ENCODE data around the gene BCL2L12.

Gene BCL2L12

DNA sequence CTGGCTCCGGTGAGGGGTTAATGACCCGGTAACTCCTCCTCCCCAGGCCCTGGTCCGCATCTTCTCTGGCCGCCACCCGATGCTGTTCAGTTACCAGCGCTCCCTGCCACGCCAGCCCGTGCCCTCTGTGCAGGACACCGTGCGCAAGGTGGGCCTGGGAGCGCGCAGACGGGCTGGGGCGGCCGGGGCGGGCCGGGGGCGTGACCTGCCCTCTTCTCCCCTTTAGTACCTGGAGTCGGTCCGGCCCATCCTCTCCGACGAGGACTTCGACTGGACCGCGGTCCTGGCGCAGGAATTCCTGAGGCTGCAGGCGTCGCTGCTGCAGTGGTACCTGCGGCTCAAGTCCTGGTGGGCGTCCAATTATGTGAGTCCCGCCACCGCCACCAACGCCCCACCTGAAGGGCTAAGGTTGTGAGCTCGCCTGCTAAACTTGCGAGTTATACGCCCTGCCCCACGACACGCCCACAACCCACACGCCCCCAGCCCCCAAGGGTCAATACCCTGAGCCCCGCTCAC lies 35.6 kb downstream of the BCL2L12 start:
- no peak for DNase-seq (ENCODE audit: extremely low spot score)
- CTCF ChIA-PET = no interaction called here

DNA sequence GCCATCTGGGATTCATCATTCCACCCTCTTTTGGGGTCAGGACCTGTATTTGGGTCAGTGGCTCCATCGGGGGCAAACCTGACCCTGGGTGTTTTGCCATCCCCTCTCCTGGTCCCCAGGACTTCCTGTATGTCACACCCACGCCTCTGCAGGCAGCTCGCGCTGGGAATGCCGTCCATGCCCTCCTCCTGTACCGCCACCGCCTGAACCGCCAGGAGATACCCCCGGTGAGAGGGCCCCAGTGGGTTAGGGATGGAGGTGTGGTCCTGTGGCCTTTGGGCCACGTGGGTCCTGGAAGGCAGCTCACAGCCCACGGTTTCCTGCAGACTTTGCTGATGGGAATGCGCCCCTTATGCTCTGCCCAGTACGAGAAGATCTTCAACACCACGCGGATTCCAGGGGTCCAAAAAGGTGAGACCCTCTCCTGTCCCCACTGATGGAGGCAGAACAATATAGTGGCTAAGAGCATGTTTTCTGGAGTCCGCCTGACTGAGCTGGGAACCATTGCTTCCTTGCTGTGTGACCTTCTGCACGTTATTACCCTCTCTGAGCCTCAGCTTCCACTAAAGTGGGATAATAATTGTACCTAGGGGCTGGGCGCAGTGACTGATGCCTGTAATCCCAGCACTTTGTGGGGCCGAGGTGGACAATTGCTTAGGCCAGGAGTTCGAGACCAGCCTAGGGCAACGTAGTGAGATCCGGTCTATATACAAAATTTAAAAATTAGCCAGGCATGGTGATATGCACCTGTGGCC lies 39.3 kb downstream of the BCL2L12 start:
- ChIA-PET POLR2A (no interaction called here), CTCF (no interaction called here)
- no peak for DNase-seq (ENCODE audit: extremely low spot score)
- TF ChIP-seq TARDBP (IDR thresholded peaks at IDR 0.05) (no peak), SUZ12 (IDR thresholded peaks at IDR 0.05) (no peak), LEF1 (IDR thresholded peaks at IDR 0.05; ENCODE audit: borderline replicate concordance) (no peak), ARNT (IDR thresholded peaks at IDR 0.05) (no peak), FOXM1 (IDR thresholded peaks at IDR 0.05; ENCODE audit: borderline replicate concordance) (no peak), FOXA1 (IDR thresholded peaks at IDR 0.05) (no peak), L3MBTL2 (conservative IDR thresholded peaks at IDR 0.05) (no peak), CTBP1 (IDR thresholded peaks at IDR 0.05; ENCODE audit: borderline replicate concordance) (no peak), HDGF (IDR thresholded peaks at IDR 0.05; ENCODE audit: borderline replicate concordance) (no peak), NFRKB (IDR thresholded peaks at IDR 0.05) (no peak), BHLHE40 (IDR thresholded peaks at IDR 0.05; ENCODE audit: borderline replicate concordance) (no peak), SP1 (IDR thresholded peaks at IDR 0.05) (no peak), FOXK2 (IDR thresholded peaks at IDR 0.05) (no peak), ELF4 (IDR thresholded peaks at IDR 0.05) (no peak), ZNF384 (IDR thresholded peaks at IDR 0.05) (no peak)
- TF ChIP-seq, protein P1, sequence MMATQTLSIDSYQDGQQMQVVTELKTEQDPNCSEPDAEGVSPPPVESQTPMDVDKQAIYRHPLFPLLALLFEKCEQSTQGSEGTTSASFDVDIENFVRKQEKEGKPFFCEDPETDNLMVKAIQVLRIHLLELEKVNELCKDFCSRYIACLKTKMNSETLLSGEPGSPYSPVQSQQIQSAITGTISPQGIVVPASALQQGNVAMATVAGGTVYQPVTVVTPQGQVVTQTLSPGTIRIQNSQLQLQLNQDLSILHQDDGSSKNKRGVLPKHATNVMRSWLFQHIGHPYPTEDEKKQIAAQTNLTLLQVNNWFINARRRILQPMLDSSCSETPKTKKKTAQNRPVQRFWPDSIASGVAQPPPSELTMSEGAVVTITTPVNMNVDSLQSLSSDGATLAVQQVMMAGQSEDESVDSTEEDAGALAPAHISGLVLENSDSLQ (IDR thresholded peaks at IDR 0.05) = no peak

More for the DNA sequence above, 35.6 kb downstream of the BCL2L12 start:
- POLR2A ChIA-PET = no interaction called here
- TF ChIP-seq NFRKB (IDR thresholded peaks at IDR 0.05) (no peak), HDGF (IDR thresholded peaks at IDR 0.05; ENCODE audit: borderline replicate concordance) (no peak), TARDBP (IDR thresholded peaks at IDR 0.05) (no peak), CTBP1 (IDR thresholded peaks at IDR 0.05; ENCODE audit: borderline replicate concordance) (no peak), ARNT (IDR thresholded peaks at IDR 0.05) (no peak), LEF1 (IDR thresholded peaks at IDR 0.05; ENCODE audit: borderline replicate concordance) (no peak), FOXM1 (IDR thresholded peaks at IDR 0.05; ENCODE audit: borderline replicate concordance) (no peak), ZNF384 (IDR thresholded peaks at IDR 0.05) (no peak), FOXA1 (IDR thresholded peaks at IDR 0.05) (no peak), L3MBTL2 (conservative IDR thresholded peaks at IDR 0.05) (no peak), BHLHE40 (IDR thresholded peaks at IDR 0.05; ENCODE audit: borderline replicate concordance) (no peak), SUZ12 (IDR thresholded peaks at IDR 0.05) (no peak), SP1 (IDR thresholded peaks at IDR 0.05) (no peak), FOXK2 (IDR thresholded peaks at IDR 0.05) (no peak), ELF4 (IDR thresholded peaks at IDR 0.05) (no peak)
- TF ChIP-seq, protein P1 (IDR thresholded peaks at IDR 0.05) = no peak

- DNase-seq (ENCODE audit: extremely low spot score) = no peak
- CTCF ChIA-PET = no interaction called here
- POLR2A ChIA-PET = no interaction called here
- no peak for TF ChIP-seq ARNT (IDR thresholded peaks at IDR 0.05)
- no peak for TF ChIP-seq NFRKB (IDR thresholded peaks at IDR 0.05)
- TF ChIP-seq TARDBP (IDR thresholded peaks at IDR 0.05) = no peak
- TF ChIP-seq FOXA1 (IDR thresholded peaks at IDR 0.05) = no peak
- no peak for TF ChIP-seq SP1 (IDR thresholded peaks at IDR 0.05)
- no peak for TF ChIP-seq LEF1 (IDR thresholded peaks at IDR 0.05; ENCODE audit: borderline replicate concordance)
- no peak for TF ChIP-seq FOXM1 (IDR thresholded peaks at IDR 0.05; ENCODE audit: borderline replicate concordance)
- no peak for TF ChIP-seq ZNF384 (IDR thresholded peaks at IDR 0.05)
- TF ChIP-seq ELF4 (IDR thresholded peaks at IDR 0.05) = no peak
- no peak for TF ChIP-seq L3MBTL2 (conservative IDR thresholded peaks at IDR 0.05)
- TF ChIP-seq, protein P1 (IDR thresholded peaks at IDR 0.05) = no peak
- TF ChIP-seq SUZ12 (IDR thresholded peaks at IDR 0.05) = no peak
- no peak for TF ChIP-seq BHLHE40 (IDR thresholded peaks at IDR 0.05; ENCODE audit: borderline replicate concordance)
- TF ChIP-seq CTBP1 (IDR thresholded peaks at IDR 0.05; ENCODE audit: borderline replicate concordance) = no peak
- no peak for TF ChIP-seq FOXK2 (IDR thresholded peaks at IDR 0.05)
- TF ChIP-seq HDGF (IDR thresholded peaks at IDR 0.05; ENCODE audit: borderline replicate concordance) = no peak
These were observed 40.2 kb downstream of the BCL2L12 start for GRCh38 chr19:49705919-49706318.

DNA sequence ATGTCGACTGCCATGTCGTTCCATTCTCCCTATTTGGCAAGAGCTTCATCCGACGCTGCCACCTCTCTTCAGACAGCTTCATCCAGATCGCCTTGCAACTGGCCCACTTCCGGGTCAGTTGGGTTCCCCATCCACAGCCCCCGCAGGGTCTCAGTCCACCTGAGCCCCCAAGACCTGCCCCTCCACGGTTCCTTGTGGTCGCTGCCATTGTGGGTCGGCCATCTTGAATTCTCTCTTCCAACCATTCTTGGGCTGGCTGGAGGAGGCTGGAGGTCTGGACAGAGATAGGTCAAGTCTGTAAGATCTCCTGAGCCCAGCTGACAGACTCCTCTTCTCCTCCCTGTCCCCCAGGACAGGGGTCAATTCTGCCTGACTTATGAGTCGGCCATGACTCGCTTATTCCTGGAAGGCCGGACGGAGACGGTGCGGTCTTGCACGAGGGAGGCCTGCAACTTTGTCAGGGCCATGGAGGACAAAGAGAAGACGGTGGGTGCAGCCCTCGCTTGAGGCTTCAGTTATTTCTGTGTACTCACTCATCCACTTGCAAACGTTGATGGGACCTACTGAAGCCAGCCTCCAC lies 44.7 kb downstream of the BCL2L12 start:
- CTCF ChIA-PET = no interaction called here
- TF ChIP-seq BHLHE40 (IDR thresholded peaks at IDR 0.05; ENCODE audit: borderline replicate concordance) (no peak), NFRKB (IDR thresholded peaks at IDR 0.05) (no peak), FOXA1 (IDR thresholded peaks at IDR 0.05) (no peak), SUZ12 (IDR thresholded peaks at IDR 0.05) (no peak), LEF1 (IDR thresholded peaks at IDR 0.05; ENCODE audit: borderline replicate concordance) (no peak), FOXK2 (IDR thresholded peaks at IDR 0.05) (no peak), CTBP1 (IDR thresholded peaks at IDR 0.05; ENCODE audit: borderline replicate concordance) (no peak), L3MBTL2 (conservative IDR thresholded peaks at IDR 0.05) (no peak), ARNT (IDR thresholded peaks at IDR 0.05) (no peak), ZNF384 (IDR thresholded peaks at IDR 0.05) (no peak), ELF4 (IDR thresholded peaks at IDR 0.05) (no peak), FOXM1 (IDR thresholded peaks at IDR 0.05; ENCODE audit: borderline replicate concordance) (no peak), SP1 (IDR thresholded peaks at IDR 0.05) (no peak), HDGF (IDR thresholded peaks at IDR 0.05; ENCODE audit: borderline replicate concordance) (no peak), TARDBP (IDR thresholded peaks at IDR 0.05) (no peak)
- TF ChIP-seq, protein P1 (IDR thresholded peaks at IDR 0.05) = no peak

More for the DNA sequence above, 44.7 kb downstream of the BCL2L12 start:
- no peak for DNase-seq (ENCODE audit: extremely low spot score)
- POLR2A ChIA-PET = no interaction called here
